HCT116 (cell line): Measurements from ENCODE around the gene ATN1.

Experiments
- CBX3 ChIP-seq: IDR thresholded peaks from 2 replicates; pipeline ENCODE4 v1.6.1; 2012; ENCODE audit warnings: low read depth
- EGR1 ChIP-seq: IDR thresholded peaks from 2 replicates; pipeline ENCODE4 v1.6.1; 2012; ENCODE audit warnings: low read depth
- EZH2 ChIP-seq: fragments of 200-600 bp; sonication (generic); IDR thresholded peaks from 2 replicates; pipeline ENCODE4 v1.6.1; 2017; ENCODE audit warnings: antibody characterized with exemption, mixed run types
- EZH2phosphoT487 ChIP-seq: fragments of 200-600 bp; IDR thresholded peaks from 2 replicates; pipeline ENCODE4 v1.6.1; 2018; ENCODE audit warnings: antibody characterized with exemption, borderline replicate concordance
- POLR2A ChIP-seq: IDR thresholded peaks from 2 replicates; pipeline ENCODE4 v1.7.0; 2011; ENCODE audit warnings: borderline replicate concordance; ENCODE audit not compliant: insufficient read depth, insufficient read length; ENCODE audit errors: extremely low read depth
- POLR2AphosphoS5 ChIP-seq: IDR thresholded peaks from 2 replicates; pipeline ENCODE4 v1.6.1; 2011; ENCODE audit warnings: mild to moderate bottlenecking, low read depth, low read length, moderate library complexity
- SIN3A ChIP-seq: IDR thresholded peaks from 2 replicates; pipeline ENCODE4 v1.6.1; 2012; ENCODE audit warnings: low read depth
- SP1 ChIP-seq: IDR thresholded peaks from 2 replicates; pipeline ENCODE4 v1.6.1; 2012; ENCODE audit warnings: low read depth
- ZFX ChIP-seq: fragments of 450-650 bp; IDR thresholded peaks from 2 replicates; pipeline ENCODE4 v1.6.1; 2017
- ZNF274 ChIP-seq: fragments of 200-500 bp; sonication (Bioruptor generic); IDR thresholded peaks from 2 replicates; pipeline ENCODE4 v1.6.1; 2014; ENCODE audit warnings: mild to moderate bottlenecking, low read depth, low read length, inconsistent platforms
- TF ChIP-seq, protein P1 (sequence below), 3 experiments: fragments of 200-600 bp in 1 of 3; sonication (generic) in 1 of 3; IDR thresholded peaks in 2 of 3; conservative IDR thresholded peaks in 1 of 3; 2 replicates each; pipeline ENCODE4 v1.5.1; 2012 to 2017; ENCODE audit warnings: low read depth in 2 of 3, low read length in 2 of 3, antibody characterized with exemption in 1 of 3, borderline replicate concordance in 1 of 3, control low read depth in 1 of 3, mild to moderate bottlenecking in 1 of 3, mixed read lengths in 1 of 3, mixed run types in 1 of 3, moderate library complexity in 1 of 3; ENCODE audit not compliant: insufficient read depth in 1 of 3
- TF ChIP-seq, protein P2 (sequence below): IDR thresholded peaks from 2 replicates; pipeline ENCODE4 v1.6.1; 2012
- TF ChIP-seq, protein P3 (sequence below): IDR thresholded peaks from 2 replicates; pipeline ENCODE4 v1.6.1; 2012

DNA sequence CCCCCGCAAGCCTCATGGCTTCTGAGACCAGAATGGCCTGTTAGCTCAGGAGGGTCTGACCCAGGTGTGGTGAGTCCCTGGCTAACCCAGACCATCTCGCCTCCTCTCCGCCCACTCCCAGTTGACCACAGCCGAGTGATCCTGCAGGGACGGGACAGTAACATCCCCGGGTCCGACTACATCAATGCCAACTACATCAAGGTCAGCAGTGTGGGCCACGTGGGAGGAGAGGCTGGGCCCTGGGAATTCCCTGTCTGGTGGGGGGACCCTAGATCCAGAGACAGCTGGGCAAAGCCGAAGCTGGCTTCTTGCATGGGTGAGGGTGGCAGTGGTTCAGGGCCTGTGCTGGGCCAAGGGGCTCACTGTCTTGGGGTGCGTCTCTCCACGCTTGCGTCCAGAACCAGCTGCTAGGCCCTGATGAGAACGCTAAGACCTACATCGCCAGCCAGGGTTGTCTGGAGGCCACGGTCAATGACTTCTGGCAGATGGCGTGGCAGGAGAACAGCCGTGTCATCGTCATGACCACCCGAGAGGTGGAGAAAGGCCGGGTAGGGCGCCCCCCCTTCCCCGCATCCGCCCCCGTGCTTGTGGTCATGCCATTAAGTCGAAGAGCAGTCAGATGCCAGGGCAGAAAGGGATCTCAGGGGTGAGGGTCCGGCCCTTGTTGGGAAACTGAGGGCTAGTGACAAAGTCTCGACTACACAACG, 28.4 kb downstream of the ATN1 start:
- no peak for TF ChIP-seq SP1
- TF ChIP-seq, protein P1, sequence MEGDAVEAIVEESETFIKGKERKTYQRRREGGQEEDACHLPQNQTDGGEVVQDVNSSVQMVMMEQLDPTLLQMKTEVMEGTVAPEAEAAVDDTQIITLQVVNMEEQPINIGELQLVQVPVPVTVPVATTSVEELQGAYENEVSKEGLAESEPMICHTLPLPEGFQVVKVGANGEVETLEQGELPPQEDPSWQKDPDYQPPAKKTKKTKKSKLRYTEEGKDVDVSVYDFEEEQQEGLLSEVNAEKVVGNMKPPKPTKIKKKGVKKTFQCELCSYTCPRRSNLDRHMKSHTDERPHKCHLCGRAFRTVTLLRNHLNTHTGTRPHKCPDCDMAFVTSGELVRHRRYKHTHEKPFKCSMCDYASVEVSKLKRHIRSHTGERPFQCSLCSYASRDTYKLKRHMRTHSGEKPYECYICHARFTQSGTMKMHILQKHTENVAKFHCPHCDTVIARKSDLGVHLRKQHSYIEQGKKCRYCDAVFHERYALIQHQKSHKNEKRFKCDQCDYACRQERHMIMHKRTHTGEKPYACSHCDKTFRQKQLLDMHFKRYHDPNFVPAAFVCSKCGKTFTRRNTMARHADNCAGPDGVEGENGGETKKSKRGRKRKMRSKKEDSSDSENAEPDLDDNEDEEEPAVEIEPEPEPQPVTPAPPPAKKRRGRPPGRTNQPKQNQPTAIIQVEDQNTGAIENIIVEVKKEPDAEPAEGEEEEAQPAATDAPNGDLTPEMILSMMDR (IDR thresholded peaks at IDR 0.05 in 2 of 3, conservative IDR thresholded peaks at IDR 0.05 in 1 of 3; ENCODE audit: borderline replicate concordance in 1 of 3, insufficient read depth in 1 of 3, low read depth in 2 of 3, low read length in 2 of 3) = no peak
- TF ChIP-seq, protein P2, sequence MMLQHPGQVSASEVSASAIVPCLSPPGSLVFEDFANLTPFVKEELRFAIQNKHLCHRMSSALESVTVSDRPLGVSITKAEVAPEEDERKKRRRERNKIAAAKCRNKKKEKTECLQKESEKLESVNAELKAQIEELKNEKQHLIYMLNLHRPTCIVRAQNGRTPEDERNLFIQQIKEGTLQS = no peak
- no peak for TF ChIP-seq EZH2phosphoT487
- no peak for TF ChIP-seq POLR2AphosphoS5
- no peak for TF ChIP-seq EZH2
- TF ChIP-seq POLR2A = no peak
- no peak for TF ChIP-seq EGR1
- TF ChIP-seq CBX3 = no peak
- TF ChIP-seq ZFX = no peak
- no peak for TF ChIP-seq ZNF274
- TF ChIP-seq SIN3A = no peak
- TF ChIP-seq, protein P3, sequence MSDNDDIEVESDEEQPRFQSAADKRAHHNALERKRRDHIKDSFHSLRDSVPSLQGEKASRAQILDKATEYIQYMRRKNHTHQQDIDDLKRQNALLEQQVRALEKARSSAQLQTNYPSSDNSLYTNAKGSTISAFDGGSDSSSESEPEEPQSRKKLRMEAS = no peak
